ENCODE data around the gene DUS4L. TPM values are rescaled to one million over a fixed set of nuclear protein-coding genes. Genes with fewer than 3 reads are reported as not detected.

DUS4L gene
- polyA plus RNA-seq, 2 donors, result 3.5 to 4.0 TPM

- H3K27me3 ChIP-seq (ENCODE audit: control insufficient read depth in 1 of 2, insufficient read depth in 2 of 2, low read length in 2 of 2), result no peaks in the 10 kb centered on the region
- WGBS, 2 donors, result 93 to 95% methylated on average over 1 of the region's 1 CpG
- H3K9me3 ChIP-seq (ENCODE audit: control insufficient read depth in 2 of 2, insufficient read depth in 1 of 2, low read depth in 1 of 2, low read length in 1 of 2), result no peaks in the 10 kb centered on the region
- no peaks in the 10 kb centered on the region for H3K4me1 ChIP-seq (ENCODE audit: control insufficient read depth in 2 of 2, insufficient read depth in 2 of 2, low read length in 1 of 2)
- H3K36me3 ChIP-seq (ENCODE audit: control insufficient read depth in 2 of 2, insufficient read depth in 2 of 2, low read length in 1 of 2), result peaks cover 0 to 5% of the 10 kb centered on the region in 2 donors
- no peak overlapping the region for H3K4me3 ChIP-seq (ENCODE audit: low read depth in 1 of 2, low read length in 2 of 2)
- no peak overlapping the region for H3K27ac ChIP-seq (ENCODE audit: low read depth in 2 of 2, low read length in 1 of 2)
Measured at GRCh38 chr7:107593025-107593410, 29.2 kb downstream of the DUS4L start.

DNA sequence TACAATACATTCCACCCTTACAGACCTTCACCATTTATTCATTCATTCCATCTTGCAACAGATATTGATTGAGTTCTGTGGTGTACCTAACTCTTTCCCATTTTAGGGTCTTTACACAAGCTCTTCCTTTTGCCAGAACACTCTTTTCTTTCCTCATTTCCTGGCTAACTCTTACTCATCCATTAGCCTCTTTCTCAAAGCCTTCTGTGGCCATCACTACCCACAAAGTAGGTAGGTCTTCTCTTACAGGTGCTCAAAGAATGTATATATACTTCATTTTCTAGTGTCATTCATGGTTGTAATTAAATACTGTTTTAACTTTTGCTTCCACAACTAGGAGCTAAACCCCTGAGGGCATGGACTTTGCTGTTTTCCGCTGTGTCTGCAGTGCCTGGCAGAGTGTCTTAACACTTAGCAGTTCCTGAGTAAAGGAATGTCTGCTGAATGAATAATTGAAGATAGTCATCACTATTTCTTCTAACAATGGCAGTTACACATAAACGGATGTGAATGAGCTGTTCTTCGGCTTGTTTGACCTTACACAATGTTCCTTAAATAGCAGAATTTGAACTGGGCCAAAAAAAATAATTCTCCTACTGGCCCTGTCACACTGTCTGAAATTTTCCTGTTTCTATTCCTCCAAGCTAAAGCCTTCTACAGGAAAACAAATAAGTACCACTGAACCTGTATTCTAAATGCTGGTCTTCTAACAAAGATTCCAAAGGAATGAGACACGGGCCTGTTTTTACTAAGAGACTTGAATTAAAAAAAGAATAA, 31.4 kb downstream of the DUS4L start:
- no peaks in the 10 kb centered on the region for H3K4me1 ChIP-seq (ENCODE audit: control insufficient read depth in 2 of 2, insufficient read depth in 2 of 2, low read length in 1 of 2)
- H3K4me3 ChIP-seq (ENCODE audit: low read depth in 1 of 2, low read length in 2 of 2), result no peak overlapping the region
- no peaks in the 10 kb centered on the region for H3K36me3 ChIP-seq (ENCODE audit: control insufficient read depth in 2 of 2, insufficient read depth in 2 of 2, low read length in 1 of 2)
- H3K27ac ChIP-seq (ENCODE audit: low read depth in 2 of 2, low read length in 1 of 2), result no peak overlapping the region
- no peaks in the 10 kb centered on the region for H3K27me3 ChIP-seq (ENCODE audit: control insufficient read depth in 1 of 2, insufficient read depth in 2 of 2, low read length in 2 of 2)
- 44 to 73% methylated on average over 4 of the region's 4 CpGs for WGBS, 2 donors
- no peaks in the 10 kb centered on the region for H3K9me3 ChIP-seq (ENCODE audit: control insufficient read depth in 2 of 2, insufficient read depth in 1 of 2, low read depth in 1 of 2, low read length in 1 of 2)

GRCh38 chr7:107596881-107597581, 33.3 kb downstream of the DUS4L start:
- no peak overlapping the region for H3K27ac ChIP-seq (ENCODE audit: low read depth in 2 of 2, low read length in 1 of 2)
- WGBS, 2 donors, result 80 to 83% methylated on average over 5 of the region's 5 CpGs
- no peaks in the 10 kb centered on the region for H3K36me3 ChIP-seq (ENCODE audit: control insufficient read depth in 2 of 2, insufficient read depth in 2 of 2, low read length in 1 of 2)
- no peaks in the 10 kb centered on the region for H3K4me1 ChIP-seq (ENCODE audit: control insufficient read depth in 2 of 2, insufficient read depth in 2 of 2, low read length in 1 of 2)
- no peaks in the 10 kb centered on the region for H3K27me3 ChIP-seq (ENCODE audit: control insufficient read depth in 1 of 2, insufficient read depth in 2 of 2, low read length in 2 of 2)
- H3K4me3 ChIP-seq (ENCODE audit: low read depth in 1 of 2, low read length in 2 of 2), result no peak overlapping the region
- no peaks in the 10 kb centered on the region for H3K9me3 ChIP-seq (ENCODE audit: control insufficient read depth in 2 of 2, insufficient read depth in 1 of 2, low read depth in 1 of 2, low read length in 1 of 2)

DNA sequence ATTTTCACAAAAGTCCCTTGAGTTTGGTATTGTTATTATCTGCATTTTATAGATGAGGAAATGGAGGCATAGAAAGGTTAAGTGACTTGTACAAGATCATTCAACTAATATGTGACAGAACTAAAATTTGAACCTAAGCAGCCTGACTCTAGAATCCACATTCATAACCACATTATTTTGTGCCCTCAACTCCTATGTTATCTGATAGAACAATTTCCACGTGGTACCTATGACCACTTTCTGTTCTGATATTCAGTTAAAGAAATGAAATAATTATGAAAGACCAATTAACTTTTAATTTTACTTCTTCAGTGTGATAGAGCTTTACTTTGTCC, 33.8 kb downstream of the DUS4L start:
- Histone ChIP-seq H3K27me3 (ENCODE audit: control insufficient read depth in 1 of 2, insufficient read depth in 2 of 2, low read length in 2 of 2) (no peaks in the 10 kb centered on the region), H3K4me3 (ENCODE audit: low read depth in 1 of 2, low read length in 2 of 2) (no peak overlapping the region), H3K4me1 (ENCODE audit: control insufficient read depth in 2 of 2, insufficient read depth in 2 of 2, low read length in 1 of 2) (no peaks in the 10 kb centered on the region), H3K9me3 (ENCODE audit: control insufficient read depth in 2 of 2, insufficient read depth in 1 of 2, low read depth in 1 of 2, low read length in 1 of 2) (no peaks in the 10 kb centered on the region), H3K36me3 (ENCODE audit: control insufficient read depth in 2 of 2, insufficient read depth in 2 of 2, low read length in 1 of 2) (peaks cover 0 to 1% of the 10 kb centered on the region in 2 donors), H3K27ac (ENCODE audit: low read depth in 2 of 2, low read length in 1 of 2) (no peak overlapping the region)
- WGBS, 2 donors, result 87 to 94% methylated on average over 1 of the region's 1 CpG

GRCh38 chr7:107597953-107598352, 34.2 kb downstream of the DUS4L start:
- H3K36me3 ChIP-seq (ENCODE audit: control insufficient read depth in 2 of 2, insufficient read depth in 2 of 2, low read length in 1 of 2), result peaks cover 0 to 3% of the 10 kb centered on the region in 2 donors
- H3K9me3 ChIP-seq (ENCODE audit: control insufficient read depth in 2 of 2, insufficient read depth in 1 of 2, low read depth in 1 of 2, low read length in 1 of 2), result no peaks in the 10 kb centered on the region
- H3K27ac ChIP-seq (ENCODE audit: low read depth in 2 of 2, low read length in 1 of 2), result no peak overlapping the region
- no peaks in the 10 kb centered on the region for H3K4me1 ChIP-seq (ENCODE audit: control insufficient read depth in 2 of 2, insufficient read depth in 2 of 2, low read length in 1 of 2)
- 86 to 90% methylated on average over 4 of the region's 4 CpGs for WGBS, 2 donors
- no peaks in the 10 kb centered on the region for H3K27me3 ChIP-seq (ENCODE audit: control insufficient read depth in 1 of 2, insufficient read depth in 2 of 2, low read length in 2 of 2)
- no peak overlapping the region for H3K4me3 ChIP-seq (ENCODE audit: low read depth in 1 of 2, low read length in 2 of 2)

DNA sequence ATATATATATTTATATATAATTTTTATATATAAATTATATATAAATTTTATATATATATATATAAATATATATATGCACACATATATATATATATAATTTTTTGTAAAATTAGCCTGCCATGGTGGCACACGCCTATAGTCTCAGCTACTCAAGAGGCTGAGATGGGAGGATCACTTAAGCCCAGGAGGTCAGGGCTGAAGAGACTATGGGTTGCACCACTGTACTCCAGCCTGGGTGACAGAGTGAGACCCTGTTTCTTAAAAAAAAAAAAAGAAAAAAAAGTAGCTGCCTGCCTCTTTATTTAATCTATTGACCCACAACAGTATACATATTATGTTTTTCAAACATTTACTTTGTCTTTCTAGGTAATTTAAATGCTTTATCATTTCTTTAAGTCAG, 35.5 kb downstream of the DUS4L start:
- 93 to 98% methylated on average over 1 of the region's 1 CpG for WGBS, 2 donors
- Histone ChIP-seq H3K4me1 (ENCODE audit: control insufficient read depth in 2 of 2, insufficient read depth in 2 of 2, low read length in 1 of 2) (no peaks in the 10 kb centered on the region), H3K27ac (ENCODE audit: low read depth in 2 of 2, low read length in 1 of 2) (no peak overlapping the region), H3K9me3 (ENCODE audit: control insufficient read depth in 2 of 2, insufficient read depth in 1 of 2, low read depth in 1 of 2, low read length in 1 of 2) (no peaks in the 10 kb centered on the region), H3K4me3 (ENCODE audit: low read depth in 1 of 2, low read length in 2 of 2) (no peak overlapping the region), H3K27me3 (ENCODE audit: control insufficient read depth in 1 of 2, insufficient read depth in 2 of 2, low read length in 2 of 2) (no peaks in the 10 kb centered on the region), H3K36me3 (ENCODE audit: control insufficient read depth in 2 of 2, insufficient read depth in 2 of 2, low read length in 1 of 2) (peaks cover 0 to 3% of the 10 kb centered on the region in 2 donors)

DNA sequence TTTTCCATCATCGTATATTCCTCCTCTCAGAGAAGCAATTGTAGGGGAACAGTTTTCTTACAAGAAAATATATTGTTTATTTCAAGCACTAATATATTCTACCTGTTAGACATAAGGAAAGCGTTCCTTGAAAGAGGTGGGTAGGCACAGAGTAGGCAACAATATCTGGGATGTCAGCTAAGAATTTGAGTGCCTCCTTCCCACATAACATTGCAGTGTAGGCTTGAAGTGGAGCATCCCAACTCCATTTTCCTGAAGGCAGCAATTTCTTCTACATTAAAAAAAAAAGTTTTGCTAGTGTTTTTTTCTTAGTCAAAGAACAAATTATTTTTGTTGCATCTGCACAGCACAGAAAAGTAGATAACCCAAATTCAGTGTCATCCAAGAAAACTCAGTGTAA, 37.0 kb downstream of the DUS4L start:
- peaks cover 0 to 3% of the 10 kb centered on the region in 2 donors for H3K36me3 ChIP-seq (ENCODE audit: control insufficient read depth in 2 of 2, insufficient read depth in 2 of 2, low read length in 1 of 2)
- WGBS, 2 donors, result 90 to 92% methylated on average over 2 of the region's 2 CpGs

GRCh38 chr7:107605218-107605815, 41.5 kb downstream of the DUS4L start:
- H3K27me3 ChIP-seq (ENCODE audit: control insufficient read depth in 1 of 2, insufficient read depth in 2 of 2, low read length in 2 of 2), result no peaks in the 10 kb centered on the region
- no peak overlapping the region for H3K27ac ChIP-seq (ENCODE audit: low read depth in 2 of 2, low read length in 1 of 2)
- H3K36me3 ChIP-seq (ENCODE audit: control insufficient read depth in 2 of 2, insufficient read depth in 2 of 2, low read length in 1 of 2), result peaks cover 2 to 3% of the 10 kb centered on the region in 2 donors
- no peak overlapping the region for H3K4me3 ChIP-seq (ENCODE audit: low read depth in 1 of 2, low read length in 2 of 2)
- WGBS, 2 donors, result 88 to 92% methylated on average over 3 of the region's 3 CpGs
- H3K9me3 ChIP-seq (ENCODE audit: control insufficient read depth in 2 of 2, insufficient read depth in 1 of 2, low read depth in 1 of 2, low read length in 1 of 2), result no peaks in the 10 kb centered on the region
- no peaks in the 10 kb centered on the region for H3K4me1 ChIP-seq (ENCODE audit: control insufficient read depth in 2 of 2, insufficient read depth in 2 of 2, low read length in 1 of 2)

More for the DNA sequence above, 37.0 kb downstream of the DUS4L start:
- Histone ChIP-seq H3K4me3 (ENCODE audit: low read depth in 1 of 2, low read length in 2 of 2) (no peak overlapping the region), H3K27me3 (ENCODE audit: control insufficient read depth in 1 of 2, insufficient read depth in 2 of 2, low read length in 2 of 2) (no peaks in the 10 kb centered on the region), H3K4me1 (ENCODE audit: control insufficient read depth in 2 of 2, insufficient read depth in 2 of 2, low read length in 1 of 2) (no peaks in the 10 kb centered on the region), H3K27ac (ENCODE audit: low read depth in 2 of 2, low read length in 1 of 2) (no peak overlapping the region), H3K9me3 (ENCODE audit: control insufficient read depth in 2 of 2, insufficient read depth in 1 of 2, low read depth in 1 of 2, low read length in 1 of 2) (no peaks in the 10 kb centered on the region)

GRCh38 chr7:107606303-107606702, 42.5 kb downstream of the DUS4L start:
- WGBS, 2 donors, result 91 to 95% methylated on average over 1 of the region's 1 CpG
- Histone ChIP-seq H3K4me3 (ENCODE audit: low read depth in 1 of 2, low read length in 2 of 2) (no peak overlapping the region), H3K27ac (ENCODE audit: low read depth in 2 of 2, low read length in 1 of 2) (no peak overlapping the region), H3K4me1 (ENCODE audit: control insufficient read depth in 2 of 2, insufficient read depth in 2 of 2, low read length in 1 of 2) (no peaks in the 10 kb centered on the region), H3K36me3 (ENCODE audit: control insufficient read depth in 2 of 2, insufficient read depth in 2 of 2, low read length in 1 of 2) (peaks cover 2 to 3% of the 10 kb centered on the region in 2 donors), H3K27me3 (ENCODE audit: control insufficient read depth in 1 of 2, insufficient read depth in 2 of 2, low read length in 2 of 2) (no peaks in the 10 kb centered on the region), H3K9me3 (ENCODE audit: control insufficient read depth in 2 of 2, insufficient read depth in 1 of 2, low read depth in 1 of 2, low read length in 1 of 2) (no peaks in the 10 kb centered on the region)

Data from esophagus (tissue), 2 donors.